Stomach (tissue), 9 donors: ENCODE measurements around the gene SLC35B2. TPM values are rescaled to one million over a fixed set of nuclear protein-coding genes. Genes with fewer than 3 reads are reported as not detected.
A peak's percentile ranks its signal among the peaks of the same experiment; 100 is the strongest.

Experiments
- DNase-seq, 2 donors: peaks; one replicate each; pipeline versions ENCODE4 v3.0.0 to v3.0.0-alpha.2; 2013 to 2019
- H3K27ac ChIP-seq, 5 donors: fragments of 200-600 bp in 4 of 5; sonication (generic) in 4 of 5; one replicate each; pipeline ENCODE4 v1.5.1; 2013 to 2019; ENCODE audit warnings: mild to moderate bottlenecking in 1 of 5, moderate library complexity in 1 of 5
- H3K27me3 ChIP-seq, 3 donors: fragments of 200-600 bp; sonication (generic); one replicate each; pipeline ENCODE4 v1.5.1; 2017 to 2019; ENCODE audit warnings: mixed run types in 1 of 3
- H3K36me3 ChIP-seq, 4 donors: fragments of 200-600 bp; sonication (generic); 1 replicate in 3 of 4; 2 replicates in 1 of 4; pipeline ENCODE4 v1.5.1; 2016 to 2019
- H3K4me1 ChIP-seq, 4 donors: fragments of 200-600 bp; sonication (generic); one replicate each; pipeline ENCODE4 v1.5.1; 2016 to 2019
- H3K4me3 ChIP-seq, 4 donors: fragments of 200-600 bp; sonication (generic) in 3 of 4; one replicate each; pipeline ENCODE4 v1.5.1; 2016 to 2019; ENCODE audit warnings: mild to moderate bottlenecking in 1 of 4
- H3K9me3 ChIP-seq, 4 donors: fragments of 200-600 bp; sonication (generic); one replicate each; pipeline ENCODE4 v1.5.1; 2016 to 2019
- CTCF ChIP-seq, 7 experiments: fragments of 450-650 bp in 4 of 7; fragments of 200-600 bp in 3 of 7; sonication (generic) in 3 of 7; IDR thresholded peaks; one replicate each; pipeline ENCODE4 v1.5.1; 2016 to 2019; ENCODE audit warnings: antibody characterized with exemption in 7 of 7, control low read depth in 2 of 7, mild to moderate bottlenecking in 1 of 7
- EP300 ChIP-seq: sonication (generic); formaldehyde crosslinking; IDR thresholded peaks from one replicate; pipeline ENCODE4 v1.6.1; 2017; ENCODE audit warnings: antibody characterized with exemption
- POLR2A ChIP-seq, 4 donors: fragments of 450-650 bp; IDR thresholded peaks; one replicate each; pipeline ENCODE4 v1.6.1; 2016; ENCODE audit warnings: antibody characterized with exemption in 4 of 4, control low read depth in 2 of 4, mild to moderate bottlenecking in 1 of 4, moderate library complexity in 1 of 4
- POLR2AphosphoS5 ChIP-seq, 3 donors: sonication (generic); formaldehyde crosslinking; IDR thresholded peaks; one replicate each; pipeline ENCODE4 v1.6.1; 2016; ENCODE audit warnings: antibody characterized with exemption in 3 of 3
- WGBS, 5 donors: extraction: QIAGEN DNeasy Blood & Tissue Kit in 3 of 5; methylation state at CpG; one replicate each; pipeline versions ENCODE4 v1.1.5 to v1.1.7; 2013 to 2018; 5-methylcytosine and 5-hydroxymethylcytosine counted together
- intact Hi-C: fragments of 100-400 bp; cut with DNase I; formaldehyde crosslinking; loops from one replicate; pipeline ENCODE4 v1.15.1; 2023; ENCODE audit warnings: low total_unique reads
- polyA plus RNA-seq, 3 donors: library from polyadenylated mRNA; stranded (reverse); fragments of 200-250 nt; gene quantifications; one replicate each; pipeline ENCODE4 v1.2.3, GENCODE V29; 2013
- total RNA-seq, 5 donors: library from RNA; depleted of rRNA; stranded (reverse); fragments of >200 nt; gene quantifications; one replicate each; pipeline versions ENCODE4 v1.1.0 to v1.2.3, GENCODE V29; 2014 to 2016
- donor health status: healthy with polysubstance abuse.
- donor health status: Bipolar disorder and iron deficiency.
- donor health status: healthy.

SLC35B2 gene
- total and polyA plus RNA-seq, 8 donors, result 1.4 to 60.1 (median 16.9) TPM

- intact Hi-C loops, result loop anchor here (10.0 kb wide), 1 partner anchor 63 kb away; no protein-coding TSS in a partner anchor
- no peaks in the 10 kb centered on the region for H3K9me3 ChIP-seq
- 1 to 3% (median 2%) methylated on average over 21 to 42 of the region's 42 CpGs for WGBS, 5 donors
- H3K4me3 ChIP-seq, result peak overlapping the region; percentile 44 to 67 (median 54)
- H3K36me3 ChIP-seq, result peaks cover 3 to 8% (median 6%) of the 10 kb centered on the region in 4 donors
- DNase-seq, result peak; percentile 79 to 94
- peaks cover 42 to 58% (median 50%) of the 10 kb centered on the region in 4 donors for H3K4me1 ChIP-seq
- H3K27ac ChIP-seq, result peak overlapping the region; percentile 95 to 99 (median 96)
- H3K27me3 ChIP-seq, result no peaks in the 10 kb centered on the region
- no peak for TF ChIP-seq POLR2A (IDR thresholded peaks at IDR 0.05)
- no peak for TF ChIP-seq EP300
- peak in 6 of 7 experiments; percentile 72 to 99 (median 97) for TF ChIP-seq CTCF (IDR thresholded peaks at IDR 0.05)
- TF ChIP-seq POLR2AphosphoS5 (IDR thresholded peaks at IDR 0.05), result peak in 2 of 3 donors; percentile 24 to 71
These were observed 19.4 kb downstream of the SLC35B2 start for GRCh38 chr6:44237813-44238433.

- H3K9me3 ChIP-seq, result no peaks in the 10 kb centered on the region
- peaks cover 42 to 65% (median 54%) of the 10 kb centered on the region in 4 donors for H3K4me1 ChIP-seq
- peak overlapping the region; percentile 44 to 67 (median 54) for H3K4me3 ChIP-seq
- intact Hi-C loops, result loop anchor here (10.0 kb wide), 1 partner anchor 62 kb away; no protein-coding TSS in a partner anchor
- TF ChIP-seq EP300 (no peak), POLR2A (IDR thresholded peaks at IDR 0.05) (no peak), POLR2AphosphoS5 (IDR thresholded peaks at IDR 0.05) (peak; percentile 84 to 93 (median 84))
- WGBS, 5 donors, result 12 to 27% (median 17%) methylated on average over 17 to 22 of the region's 22 CpGs
- H3K27ac ChIP-seq, result peak overlapping the region; percentile 95 to 99 (median 96)
- peaks cover 10 to 15% (median 13%) of the 10 kb centered on the region in 4 donors for H3K36me3 ChIP-seq
- no peaks in the 10 kb centered on the region for H3K27me3 ChIP-seq
- DNase-seq, result peak; percentile 95 to 97
These were observed 20.1 kb downstream of the SLC35B2 start for GRCh38 chr6:44237021-44237812.

- peak overlapping the region in 4 of 5 donors; percentile 70 to 98 (median 96) for H3K27ac ChIP-seq
- WGBS, 5 donors, result 83 to 94% (median 91%) methylated on average over 6 of the region's 6 CpGs
- intact Hi-C loops, result loop anchor here (10.0 kb wide), 1 partner anchor 61 kb away; no protein-coding TSS in a partner anchor
These were observed 21.3 kb downstream of the SLC35B2 start for GRCh38 chr6:44235891-44236516.

GRCh38 chr6:44235269-44235668 lies 22.1 kb downstream of the SLC35B2 start:
- no peaks in the 10 kb centered on the region for H3K27me3 ChIP-seq
- peaks cover 28 to 35% (median 32%) of the 10 kb centered on the region in 4 donors for H3K36me3 ChIP-seq
- H3K4me3 ChIP-seq, result no peak overlapping the region
- no peak for DNase-seq
- peak overlapping the region in 4 of 5 donors; percentile 70 to 98 (median 96) for H3K27ac ChIP-seq
- peaks cover 42 to 85% (median 64%) of the 10 kb centered on the region in 4 donors for H3K4me1 ChIP-seq
- no peak for TF ChIP-seq POLR2AphosphoS5 (IDR thresholded peaks at IDR 0.05)
- TF ChIP-seq POLR2A (IDR thresholded peaks at IDR 0.05), result no peak
- no peak for TF ChIP-seq CTCF (IDR thresholded peaks at IDR 0.05)
- no peak for TF ChIP-seq EP300
- H3K9me3 ChIP-seq, result no peaks in the 10 kb centered on the region
- intact Hi-C loops, result loop anchor here (10.0 kb wide), 1 partner anchor 60 kb away; no protein-coding TSS in a partner anchor
- WGBS, 5 donors, result 52 to 75% (median 64%) methylated on average over 6 of the region's 6 CpGs

More at GRCh38 chr6:44235891-44236516, 21.3 kb downstream of the SLC35B2 start:
- no peak for DNase-seq
- TF ChIP-seq CTCF (IDR thresholded peaks at IDR 0.05), result no peak
- TF ChIP-seq POLR2AphosphoS5 (IDR thresholded peaks at IDR 0.05), result no peak
- no peak for TF ChIP-seq EP300
- no peak for TF ChIP-seq POLR2A (IDR thresholded peaks at IDR 0.05)
- Histone ChIP-seq H3K9me3 (no peaks in the 10 kb centered on the region), H3K27me3 (no peaks in the 10 kb centered on the region), H3K36me3 (peaks cover 21 to 27% (median 25%) of the 10 kb centered on the region in 4 donors), H3K4me3 (no peak overlapping the region), H3K4me1 (peaks cover 42 to 77% (median 61%) of the 10 kb centered on the region in 4 donors)
